HCT116 (cell line): Measurements from ENCODE around the gene GPR84. TPM values are rescaled to one million over a fixed set of nuclear protein-coding genes. Genes with fewer than 3 reads are reported as not detected.

Source experiments
- ATAC-seq: fragments of 200-7000 bp; cut with Tn5 transposase; 2 replicates; pipeline ENCODE4 v1.9.1; 2020; ENCODE audit warnings: mild to moderate bottlenecking, moderate library complexity
- BruUV-seq: library from RNA; stranded (reverse); fragments of 400-500 nt; replicated peaks from 2 replicates; lab custom pipeline; 2021; lab: Mats Ljungman, UMichigan
- CTCF ChIA-PET: fragments of 300-600 bp; sonication (Branson Sonifier 250); formaldehyde crosslinking; loops from one replicate; lab custom pipeline; 2021; ENCODE audit warnings: antibody characterized with exemption; lab: Charles Lee
- POLR2A ChIA-PET: fragments of 300-600, 350-600 bp; sonication (Branson Sonifier 250); formaldehyde crosslinking; loops from one replicate; lab custom pipeline; 2021; ENCODE audit warnings: antibody characterized with exemption; lab: Charles Lee
- RAD21 ChIA-PET, 2 experiments: fragments of 300-600 bp; sonication (Branson Sonifier 250); formaldehyde crosslinking; loops; one replicate each; lab custom pipeline; 2023; ENCODE audit warnings: low total read pairs in 2 of 2; ENCODE audit not compliant: uncharacterized antibody in 2 of 2, unreplicated experiment in 2 of 2, low non-redundant PET in 1 of 2; lab: Charles Lee
- DNase-seq: peaks from one replicate; pipeline ENCODE4 v3.0.0-alpha.2; 2010; ENCODE audit warnings: low read depth, low spot score
- H2AFZ ChIP-seq: fragments of 200-600 bp; shearing (Covaris generic), sonication (generic); 2 replicates; pipeline ENCODE4 v1.6.1; 2017; ENCODE audit warnings: low read depth, mixed run types, mixed read lengths, antibody characterized with exemption, low read length; ENCODE audit not compliant: poor library complexity, severe bottlenecking
- H3K27ac ChIP-seq: 2 replicates; pipeline ENCODE4 v1.5.1; 2012; ENCODE audit warnings: low read depth, low read length
- H3K27me3 ChIP-seq: fragments of 200-600 bp; sonication (generic); 2 replicates; pipeline ENCODE4 v1.6.1; 2016; ENCODE audit warnings: mixed run types, low read length, mixed read lengths; ENCODE audit not compliant: insufficient read depth
- H3K36me3 ChIP-seq, 2 experiments: fragments of 200-500 bp in 1 of 2; fragments of 200-600 bp in 1 of 2; sonication (Bioruptor generic) in 1 of 2; sonication (generic) in 1 of 2; 2 replicates each; pipeline versions ENCODE4 v1.5.1 to v1.6.1; 2014 to 2016; ENCODE audit warnings: low read length in 2 of 2, inconsistent platforms in 1 of 2, mixed read lengths in 1 of 2, mixed run types in 1 of 2; ENCODE audit not compliant: insufficient read depth in 2 of 2, control insufficient read depth in 1 of 2
- H3K4me1 ChIP-seq, 2 experiments: fragments of 200-600 bp in 1 of 2; sonication (generic) in 1 of 2; 2 replicates each; pipeline versions ENCODE4 v1.5.1 to v1.6.1; 2012 to 2017; ENCODE audit warnings: low read length in 2 of 2, inconsistent platforms in 1 of 2, mild to moderate bottlenecking in 1 of 2, mixed read lengths in 1 of 2, mixed run types in 1 of 2, moderate library complexity in 1 of 2; ENCODE audit not compliant: insufficient read depth in 2 of 2, control insufficient read depth in 1 of 2
- H3K4me2 ChIP-seq: fragments of 200-600 bp; sonication (generic); 2 replicates; pipeline ENCODE4 v1.6.1; 2017; ENCODE audit warnings: mixed run types, low read length, mixed read lengths
- H3K4me3 ChIP-seq, 2 experiments: fragments of 200-600 bp in 1 of 2; sonication (generic) in 1 of 2; replicated peaks in 1 of 2; 2 replicates each; pipeline ENCODE4 v1.5.1; 2011 to 2016; ENCODE audit warnings: low read length in 2 of 2, control low read depth in 1 of 2, low read depth in 1 of 2, mild to moderate bottlenecking in 1 of 2, mixed read lengths in 1 of 2, mixed run types in 1 of 2
- H3K79me2 ChIP-seq: fragments of 200-600 bp; sonication (generic); 2 replicates; pipeline ENCODE4 v1.6.1; 2017; ENCODE audit warnings: mild to moderate bottlenecking, mixed run types, low read length, moderate library complexity, mixed read lengths; ENCODE audit not compliant: insufficient read depth
- H3K9ac ChIP-seq: fragments of 200-600 bp; sonication (generic); 2 replicates; pipeline ENCODE4 v1.6.1; 2016; ENCODE audit warnings: low read length, mixed read lengths
- H3K9me2 ChIP-seq: fragments of 200-600 bp; sonication (generic), shearing (Covaris generic); 2 replicates; pipeline ENCODE4 v1.6.1; 2017; ENCODE audit warnings: mixed run types, mild to moderate bottlenecking, moderate library complexity; ENCODE audit not compliant: insufficient read depth
- H3K9me3 ChIP-seq, 2 experiments: fragments of 200-500 bp in 1 of 2; fragments of 200-600 bp in 1 of 2; sonication (Bioruptor generic) in 1 of 2; sonication (generic) in 1 of 2; 2 replicates each; pipeline ENCODE4 v1.6.1; 2014 to 2017; ENCODE audit warnings: low read length in 2 of 2, mixed read lengths in 2 of 2, inconsistent platforms in 1 of 2, low read depth in 1 of 2, mild to moderate bottlenecking in 1 of 2, mixed run types in 1 of 2, moderate library complexity in 1 of 2; ENCODE audit not compliant: control insufficient read depth in 1 of 2, insufficient read depth in 1 of 2
- H4K20me1 ChIP-seq: fragments of 200-600 bp; sonication (generic), shearing (Covaris generic); 2 replicates; pipeline ENCODE4 v1.6.1; 2017; ENCODE audit warnings: mixed run types, mild to moderate bottlenecking, moderate library complexity; ENCODE audit not compliant: insufficient read depth
- CBX3 ChIP-seq: IDR thresholded peaks from 2 replicates; pipeline ENCODE4 v1.6.1; 2012; ENCODE audit warnings: low read depth
- CEBPB ChIP-seq: IDR thresholded peaks from 2 replicates; pipeline ENCODE4 v1.6.1; 2012; ENCODE audit warnings: low read depth
- EZH2 ChIP-seq: fragments of 200-600 bp; sonication (generic); IDR thresholded peaks from 2 replicates; pipeline ENCODE4 v1.6.1; 2017; ENCODE audit warnings: antibody characterized with exemption, mixed run types
- EZH2phosphoT487 ChIP-seq: fragments of 200-600 bp; IDR thresholded peaks from 2 replicates; pipeline ENCODE4 v1.6.1; 2018; ENCODE audit warnings: antibody characterized with exemption, borderline replicate concordance
- FOSL1 ChIP-seq: IDR thresholded peaks from 2 replicates; pipeline ENCODE4 v1.6.1; 2012; ENCODE audit warnings: low read depth
- RAD21 ChIP-seq: IDR thresholded peaks from 2 replicates; pipeline ENCODE4 v1.6.1; 2012; ENCODE audit warnings: low read depth, mild to moderate bottlenecking
- SIN3A ChIP-seq: IDR thresholded peaks from 2 replicates; pipeline ENCODE4 v1.6.1; 2012; ENCODE audit warnings: low read depth
- SRF ChIP-seq: IDR thresholded peaks from 2 replicates; pipeline ENCODE4 v1.6.1; 2012; ENCODE audit warnings: low read depth
- YY1 ChIP-seq: IDR thresholded peaks from 2 replicates; pipeline ENCODE4 v1.6.1; 2011; ENCODE audit warnings: low read length, low read depth, moderate library complexity, mild to moderate bottlenecking; ENCODE audit not compliant: insufficient replicate concordance; ENCODE audit errors: extremely low read depth
- intact Hi-C: fragments of 100-400 bp; cut with micrococcal nuclease; formaldehyde crosslinking; loops from 2 replicates; pipeline ENCODE4 v1.10.0; 2022
- total RNA-seq: library from RNA; stranded (reverse); gene quantifications from one replicate; pipeline ENCODE4 v1.2.1, GENCODE V29; 2021; ENCODE audit not compliant: unreplicated experiment
- TF ChIP-seq, protein P1 (sequence below), 3 experiments: fragments of 200-600 bp in 1 of 3; sonication (generic) in 1 of 3; IDR thresholded peaks in 2 of 3; conservative IDR thresholded peaks in 1 of 3; 2 replicates each; pipeline ENCODE4 v1.5.1; 2012 to 2017; ENCODE audit warnings: low read depth in 2 of 3, low read length in 2 of 3, antibody characterized with exemption in 1 of 3, borderline replicate concordance in 1 of 3, control low read depth in 1 of 3, mild to moderate bottlenecking in 1 of 3, mixed read lengths in 1 of 3, mixed run types in 1 of 3, moderate library complexity in 1 of 3; ENCODE audit not compliant: insufficient read depth in 1 of 3
- TF ChIP-seq, protein P2 (sequence below): IDR thresholded peaks from 2 replicates; pipeline ENCODE4 v1.6.1; 2012; ENCODE audit warnings: low read depth

The GPR84 gene
- total RNA-seq, 1 experiment from 2014 or later: not detected

DNA sequence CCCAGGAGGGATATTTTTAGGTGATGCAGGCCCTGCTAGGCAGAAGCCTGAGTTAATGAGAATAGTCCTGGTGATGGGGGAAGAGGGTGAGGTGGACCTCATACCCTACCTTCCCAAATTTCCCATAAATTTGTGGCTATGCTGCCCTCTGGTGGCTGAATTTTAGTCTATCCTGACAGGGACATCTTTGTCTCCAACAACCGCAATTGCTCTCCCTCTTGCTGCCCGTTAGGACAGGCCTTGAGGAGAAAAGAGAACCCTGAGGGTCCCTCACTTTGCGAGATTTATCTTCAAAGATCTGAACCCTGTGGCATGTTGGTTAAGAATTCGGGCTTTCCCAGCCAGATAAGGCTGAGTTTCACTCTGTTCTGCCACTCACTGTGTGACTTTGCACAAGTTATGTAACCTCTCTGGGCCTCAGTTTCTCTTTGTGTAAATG is 30.0 kb upstream of the GPR84 start:
- Histone ChIP-seq H3K9ac (no peak overlapping the region), H4K20me1 (no peaks in the 10 kb centered on the region), H2AFZ (no peak overlapping the region), H3K27me3 (no peaks in the 10 kb centered on the region), H3K9me3 (no peaks in the 10 kb centered on the region), H3K9me2 (no peaks in the 10 kb centered on the region), H3K4me1 (peaks cover 10 to 28% of the 10 kb centered on the region in 2 experiments; a peak in 3 of 4 replicates), H3K79me2 (no peaks in the 10 kb centered on the region), H3K4me2 (no peak overlapping the region)
- intact Hi-C loops: loop anchor here (1.0 kb wide), 1 partner anchor 24 kb away; no protein-coding TSS in a partner anchor
- ChIA-PET POLR2A (no interaction called here), RAD21 (no interaction called here), CTCF (interaction anchor here (1.0 to 1.7 kb wide), 2 partner anchors 10 to 45 kb away, joined by 5 read pairs; no protein-coding TSS in a partner anchor)
- ATAC-seq: peak; percentile 64
- peak; percentile 45 for DNase-seq
- TF ChIP-seq RAD21: peak; percentile 63
- no peak for TF ChIP-seq CEBPB
- no peak for TF ChIP-seq FOSL1
- TF ChIP-seq, protein P1, sequence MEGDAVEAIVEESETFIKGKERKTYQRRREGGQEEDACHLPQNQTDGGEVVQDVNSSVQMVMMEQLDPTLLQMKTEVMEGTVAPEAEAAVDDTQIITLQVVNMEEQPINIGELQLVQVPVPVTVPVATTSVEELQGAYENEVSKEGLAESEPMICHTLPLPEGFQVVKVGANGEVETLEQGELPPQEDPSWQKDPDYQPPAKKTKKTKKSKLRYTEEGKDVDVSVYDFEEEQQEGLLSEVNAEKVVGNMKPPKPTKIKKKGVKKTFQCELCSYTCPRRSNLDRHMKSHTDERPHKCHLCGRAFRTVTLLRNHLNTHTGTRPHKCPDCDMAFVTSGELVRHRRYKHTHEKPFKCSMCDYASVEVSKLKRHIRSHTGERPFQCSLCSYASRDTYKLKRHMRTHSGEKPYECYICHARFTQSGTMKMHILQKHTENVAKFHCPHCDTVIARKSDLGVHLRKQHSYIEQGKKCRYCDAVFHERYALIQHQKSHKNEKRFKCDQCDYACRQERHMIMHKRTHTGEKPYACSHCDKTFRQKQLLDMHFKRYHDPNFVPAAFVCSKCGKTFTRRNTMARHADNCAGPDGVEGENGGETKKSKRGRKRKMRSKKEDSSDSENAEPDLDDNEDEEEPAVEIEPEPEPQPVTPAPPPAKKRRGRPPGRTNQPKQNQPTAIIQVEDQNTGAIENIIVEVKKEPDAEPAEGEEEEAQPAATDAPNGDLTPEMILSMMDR (IDR thresholded peaks at IDR 0.05 in 2 of 3, conservative IDR thresholded peaks at IDR 0.05 in 1 of 3; ENCODE audit: borderline replicate concordance in 1 of 3, insufficient read depth in 1 of 3, low read depth in 2 of 3, low read length in 2 of 3): peak; percentile 72 to 85 (median 75)
- TF ChIP-seq YY1: peak; percentile 18
- TF ChIP-seq, all 23 proteins: peak for 3
- H3K36me3 ChIP-seq: peaks cover 22 to 27% of the 10 kb centered on the region in 2 experiments; a peak in 3 of 4 replicates
- no peak overlapping the region for H3K27ac ChIP-seq
- H3K4me3 ChIP-seq: no peak overlapping the region
- no TSS peak for BruUV-seq

DNA sequence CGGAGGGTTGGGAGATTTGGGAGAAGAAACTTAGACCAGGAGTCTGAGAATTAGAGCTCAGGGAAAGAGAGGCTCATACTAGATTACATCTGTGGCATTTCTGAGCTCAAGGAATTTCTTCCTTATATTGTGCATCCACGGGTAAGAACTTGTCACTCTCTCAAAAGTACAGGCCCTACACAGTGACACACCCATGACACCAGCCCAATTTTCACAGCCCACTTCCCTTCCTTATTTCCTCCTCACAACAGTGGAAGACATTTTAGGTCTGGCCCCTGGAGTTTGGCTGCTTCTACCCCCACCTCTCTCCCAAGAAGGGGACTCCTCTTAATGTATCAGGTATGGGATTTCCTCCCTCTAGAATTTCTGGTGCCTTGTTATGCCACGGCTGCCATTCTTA is 29.5 kb upstream of the GPR84 start:
- Histone ChIP-seq H3K9me2 (no peaks in the 10 kb centered on the region), H2AFZ (no peak overlapping the region), H3K9me3 (no peaks in the 10 kb centered on the region), H3K79me2 (no peaks in the 10 kb centered on the region), H3K4me3 (no peak overlapping the region), H3K27ac (no peak overlapping the region), H3K9ac (no peak overlapping the region), H4K20me1 (no peaks in the 10 kb centered on the region), H3K4me1 (peaks cover 16 to 34% of the 10 kb centered on the region in 2 experiments), H3K27me3 (no peaks in the 10 kb centered on the region), H3K4me2 (no peak overlapping the region), H3K36me3 (peaks cover 19 to 27% of the 10 kb centered on the region in 2 experiments; a peak in 3 of 4 replicates)
- DNase-seq (no peak), ATAC-seq (no peak)
- ChIA-PET RAD21 (no interaction called here), CTCF (interaction anchor here (0.7 to 1.7 kb wide), 4 partner anchors 10 to 46 kb away, joined by 3 to 5 read pairs (median 4); no protein-coding TSS in a partner anchor), POLR2A (no interaction called here)
- intact Hi-C loops: loop anchor here (1.0 kb wide), 1 partner anchor 23 kb away; no protein-coding TSS in a partner anchor
- BruUV-seq: no TSS peak
- TF ChIP-seq EZH2: no peak
- no peak for TF ChIP-seq RAD21
- no peak for TF ChIP-seq SRF
- TF ChIP-seq CBX3: no peak
- TF ChIP-seq, protein P2, sequence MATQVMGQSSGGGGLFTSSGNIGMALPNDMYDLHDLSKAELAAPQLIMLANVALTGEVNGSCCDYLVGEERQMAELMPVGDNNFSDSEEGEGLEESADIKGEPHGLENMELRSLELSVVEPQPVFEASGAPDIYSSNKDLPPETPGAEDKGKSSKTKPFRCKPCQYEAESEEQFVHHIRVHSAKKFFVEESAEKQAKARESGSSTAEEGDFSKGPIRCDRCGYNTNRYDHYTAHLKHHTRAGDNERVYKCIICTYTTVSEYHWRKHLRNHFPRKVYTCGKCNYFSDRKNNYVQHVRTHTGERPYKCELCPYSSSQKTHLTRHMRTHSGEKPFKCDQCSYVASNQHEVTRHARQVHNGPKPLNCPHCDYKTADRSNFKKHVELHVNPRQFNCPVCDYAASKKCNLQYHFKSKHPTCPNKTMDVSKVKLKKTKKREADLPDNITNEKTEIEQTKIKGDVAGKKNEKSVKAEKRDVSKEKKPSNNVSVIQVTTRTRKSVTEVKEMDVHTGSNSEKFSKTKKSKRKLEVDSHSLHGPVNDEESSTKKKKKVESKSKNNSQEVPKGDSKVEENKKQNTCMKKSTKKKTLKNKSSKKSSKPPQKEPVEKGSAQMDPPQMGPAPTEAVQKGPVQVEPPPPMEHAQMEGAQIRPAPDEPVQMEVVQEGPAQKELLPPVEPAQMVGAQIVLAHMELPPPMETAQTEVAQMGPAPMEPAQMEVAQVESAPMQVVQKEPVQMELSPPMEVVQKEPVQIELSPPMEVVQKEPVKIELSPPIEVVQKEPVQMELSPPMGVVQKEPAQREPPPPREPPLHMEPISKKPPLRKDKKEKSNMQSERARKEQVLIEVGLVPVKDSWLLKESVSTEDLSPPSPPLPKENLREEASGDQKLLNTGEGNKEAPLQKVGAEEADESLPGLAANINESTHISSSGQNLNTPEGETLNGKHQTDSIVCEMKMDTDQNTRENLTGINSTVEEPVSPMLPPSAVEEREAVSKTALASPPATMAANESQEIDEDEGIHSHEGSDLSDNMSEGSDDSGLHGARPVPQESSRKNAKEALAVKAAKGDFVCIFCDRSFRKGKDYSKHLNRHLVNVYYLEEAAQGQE: no peak
- no peak for TF ChIP-seq SIN3A
- TF ChIP-seq, protein P1 (IDR thresholded peaks at IDR 0.05 in 2 of 3, conservative IDR thresholded peaks at IDR 0.05 in 1 of 3; ENCODE audit: borderline replicate concordance in 1 of 3, insufficient read depth in 1 of 3, low read depth in 2 of 3, low read length in 2 of 3): no peak
- TF ChIP-seq EZH2phosphoT487: no peak
